IMR-90 (cell line): ENCODE data around the gene DSCAML1. TPM values are rescaled to one million over a fixed set of nuclear protein-coding genes. Genes with fewer than 3 reads are reported as not detected.

Experiments
- ATAC-seq: fragments of 200-7000 bp; cut with Tn5 transposase; 2 replicates; pipeline ENCODE4 v1.9.1; 2020; ENCODE audit warnings: low read depth, mild to moderate bottlenecking, moderate library complexity
- BruUV-seq: library from RNA; stranded (reverse); fragments of 400-500 nt; replicated peaks from 2 replicates; lab custom pipeline; 2021; lab: Mats Ljungman, UMichigan
- CTCF ChIA-PET: fragments of 300-600 bp; formaldehyde crosslinking; extraction: SDS; loops from one replicate; lab custom pipeline; 2021; ENCODE audit warnings: antibody characterized with exemption; lab: Yijun Ruan, JAX
- POLR2A ChIA-PET: fragments of 300-600 bp; sonication (Branson Sonifier 250); formaldehyde crosslinking; loops from one replicate; lab custom pipeline; 2022; ENCODE audit warnings: antibody characterized with exemption; ENCODE audit not compliant: unreplicated experiment; lab: Charles Lee
- DNase-seq: peaks from one replicate; pipeline ENCODE4 v3.0.0; 2013
- H2AFZ ChIP-seq: replicated peaks from 2 replicates; pipeline ENCODE3; 2013; ENCODE audit warnings: low read length, mild to moderate bottlenecking; ENCODE audit not compliant: poor library complexity
- H2AK5ac ChIP-seq: 2 replicates; pipeline ENCODE4 v1.6.1; 2013; ENCODE audit warnings: low read depth, low read length, inconsistent platforms
- H2AK9ac ChIP-seq: replicated peaks from 2 replicates; pipeline ENCODE3; 2013; ENCODE audit warnings: mild to moderate bottlenecking, low read depth, low read length, moderate library complexity; ENCODE audit not compliant: poor library complexity
- H2BK120ac ChIP-seq: 2 replicates; pipeline ENCODE4 v1.6.1; 2013; ENCODE audit warnings: low read depth, low read length, inconsistent platforms
- H2BK15ac ChIP-seq: 3 replicates; pipeline ENCODE4 v1.6.1; 2013; ENCODE audit warnings: low read depth, low read length, inconsistent platforms
- H2BK20ac ChIP-seq: 2 replicates; pipeline ENCODE4 v1.6.1; 2013; ENCODE audit warnings: low read depth, mild to moderate bottlenecking, inconsistent platforms, low read length, moderate library complexity
- H2BK5ac ChIP-seq: 2 replicates; pipeline ENCODE4 v1.6.1; 2013; ENCODE audit warnings: mild to moderate bottlenecking, low read depth, low read length, inconsistent platforms; ENCODE audit not compliant: poor library complexity, severe bottlenecking
- H3K14ac ChIP-seq: replicated peaks from 2 replicates; pipeline ENCODE4 v1.6.1; 2013; ENCODE audit warnings: low read depth, low read length, inconsistent platforms
- H3K18ac ChIP-seq: 2 replicates; pipeline ENCODE4 v1.6.1; 2013; ENCODE audit warnings: low read depth, low read length, control low read depth
- H3K23ac ChIP-seq: 2 replicates; pipeline ENCODE4 v1.6.1; 2013; ENCODE audit warnings: low read depth, low read length, inconsistent platforms
- H3K27ac ChIP-seq: 2 replicates; pipeline ENCODE4 v1.5.1; 2013; ENCODE audit warnings: mild to moderate bottlenecking, control low read depth, low read length; ENCODE audit not compliant: insufficient read depth
- H3K27me3 ChIP-seq: 2 replicates; pipeline ENCODE4 v1.6.1; 2013; ENCODE audit warnings: low read length; ENCODE audit not compliant: control insufficient read depth, insufficient read depth
- H3K36me3 ChIP-seq: 2 replicates; pipeline ENCODE4 v1.6.1; 2013; ENCODE audit warnings: low read length, mixed read lengths; ENCODE audit not compliant: control insufficient read depth, insufficient read depth
- H3K4ac ChIP-seq: 2 replicates; pipeline ENCODE4 v1.6.1; 2013; ENCODE audit warnings: low read depth, low read length, inconsistent platforms
- H3K4me1 ChIP-seq: 2 replicates; pipeline ENCODE4 v1.6.1; 2013; ENCODE audit warnings: low read length, mixed read lengths; ENCODE audit not compliant: control insufficient read depth, insufficient read depth
- H3K4me2 ChIP-seq: 2 replicates; pipeline ENCODE4 v1.6.1; 2013; ENCODE audit warnings: low read depth, mild to moderate bottlenecking, control low read depth, low read length, moderate library complexity
- H3K4me3 ChIP-seq: 2 replicates; pipeline ENCODE4 v1.5.1; 2013; ENCODE audit warnings: low read depth, mild to moderate bottlenecking, control low read depth, low read length, moderate library complexity; ENCODE audit not compliant: insufficient read depth
- H3K56ac ChIP-seq: 2 replicates; pipeline ENCODE4 v1.6.1; 2013; ENCODE audit warnings: low read length, inconsistent platforms; ENCODE audit not compliant: insufficient read depth; ENCODE audit errors: extremely low read depth
- H3K79me1 ChIP-seq, 2 experiments: 2 replicates each; pipeline ENCODE4 v1.6.1; 2013; ENCODE audit warnings: low read length in 2 of 2, inconsistent platforms in 1 of 2, low read depth in 1 of 2
- H3K9ac ChIP-seq: 2 replicates; pipeline ENCODE4 v1.6.1; 2013; ENCODE audit warnings: low read depth, low read length, control low read depth
- H3K9me1 ChIP-seq: 2 replicates; pipeline ENCODE4 v1.6.1; 2013; ENCODE audit warnings: low read length, inconsistent platforms; ENCODE audit not compliant: insufficient read depth
- H3K9me3 ChIP-seq: 2 replicates; pipeline ENCODE4 v1.6.1; 2013; ENCODE audit warnings: low read length; ENCODE audit not compliant: control insufficient read depth, insufficient read depth
- H4K20me1 ChIP-seq: 2 replicates; pipeline ENCODE4 v1.6.1; 2013; ENCODE audit warnings: low read length, inconsistent platforms; ENCODE audit not compliant: insufficient read depth
- H4K5ac ChIP-seq: 2 replicates; pipeline ENCODE4 v1.6.1; 2013; ENCODE audit warnings: mild to moderate bottlenecking, low read depth, low read length, control low read depth
- H4K8ac ChIP-seq, 2 experiments: 2 replicates each; pipeline ENCODE4 v1.6.1; 2013; ENCODE audit warnings: low read depth in 2 of 2, low read length in 2 of 2, control low read depth in 1 of 2, inconsistent platforms in 1 of 2
- H4K91ac ChIP-seq: 2 replicates; pipeline ENCODE4 v1.6.1; 2013; ENCODE audit warnings: low read depth, low read length, inconsistent platforms; ENCODE audit not compliant: insufficient read depth
- BHLHE40 ChIP-seq: fragments of 150-350 bp; IDR thresholded peaks from 2 replicates; pipeline ENCODE4 v1.6.1; 2016; ENCODE audit warnings: mild to moderate bottlenecking, low read depth, low read length
- CEBPB ChIP-seq: IDR thresholded peaks from 2 replicates; pipeline ENCODE4 v1.6.1; 2012; ENCODE audit warnings: low read depth, low read length, improper control_type of control experiment
- CHD1 ChIP-seq: IDR thresholded peaks from 2 replicates; pipeline ENCODE4 v1.6.1; 2012; ENCODE audit warnings: low read depth, low read length, improper control_type of control experiment
- FOS ChIP-seq: fragments of 150-350 bp; IDR thresholded peaks from 2 replicates; pipeline ENCODE4 v1.6.1; 2016; ENCODE audit warnings: low read depth, low read length
- MAFK ChIP-seq: IDR thresholded peaks from 2 replicates; pipeline ENCODE4 v1.6.1; 2012; ENCODE audit warnings: low read depth, low read length, improper control_type of control experiment
- MAZ ChIP-seq: IDR thresholded peaks from 2 replicates; pipeline ENCODE4 v1.6.1; 2012; ENCODE audit warnings: low read depth, mild to moderate bottlenecking, low read length, improper control_type of control experiment, moderate library complexity, borderline replicate concordance
- MXI1 ChIP-seq: IDR thresholded peaks from 2 replicates; pipeline ENCODE4 v1.6.1; 2012; ENCODE audit warnings: low read depth, mild to moderate bottlenecking, low read length, moderate library complexity, borderline replicate concordance
- NFE2L2 ChIP-seq: fragments of 150-350 bp; IDR thresholded peaks from 2 replicates; pipeline ENCODE4 v1.6.1; 2016; ENCODE audit warnings: low read depth, mild to moderate bottlenecking, low read length
- POLR2A ChIP-seq: IDR thresholded peaks from 2 replicates; pipeline ENCODE4 v1.6.1; 2012; ENCODE audit warnings: mild to moderate bottlenecking, low read depth, low read length
- RAD21 ChIP-seq: IDR thresholded peaks from 2 replicates; pipeline ENCODE4 v1.6.1; 2012; ENCODE audit warnings: low read length, improper control_type of control experiment
- RCOR1 ChIP-seq: IDR thresholded peaks from 2 replicates; pipeline ENCODE4 v1.6.1; 2012; ENCODE audit warnings: mild to moderate bottlenecking, low read length, improper control_type of control experiment; ENCODE audit not compliant: insufficient replicate concordance
- RFX5 ChIP-seq: IDR thresholded peaks from 2 replicates; pipeline ENCODE4 v1.8.0; 2012; ENCODE audit warnings: low read depth, mild to moderate bottlenecking, low read length, moderate library complexity
- SMC3 ChIP-seq: fragments of 150-350 bp; IDR thresholded peaks from 2 replicates; pipeline ENCODE4 v1.6.1; 2016; ENCODE audit warnings: low read depth, mild to moderate bottlenecking, antibody characterized with exemption, low read length, moderate library complexity
- WGBS, 2 experiments: methylation state at CpG; one replicate each; pipeline versions ENCODE4 v1.1.5 to v1.1.7; 2013; ENCODE audit warnings: missing lambda C conversion rate in 2 of 2; ENCODE audit not compliant: insufficient read length in 1 of 2; ENCODE audit errors: extremely low coverage in 2 of 2; 5-methylcytosine and 5-hydroxymethylcytosine counted together
- dilution Hi-C: fragments of 300-500 bp; cut with HindIII; formaldehyde crosslinking; loops from one replicate; pipeline ENCODE4 v1.14.3; 2018; ENCODE audit warnings: low sequenced_read_pairs; ENCODE audit not compliant: unreplicated experiment
- in situ Hi-C: fragments of 300-500 bp; cut with MboI; formaldehyde crosslinking; loops from 3 replicates; pipeline ENCODE4 v1.14.3; 2019; ENCODE audit warnings: low sequenced_read_pairs, inconsistent platforms, mixed read lengths
- intact Hi-C: fragments of 100-400 bp; cut with micrococcal nuclease; formaldehyde crosslinking; loops from 2 replicates; pipeline ENCODE4 v1.10.0; 2022
- polyA plus RNA-seq, 3 experiments: library from polyadenylated mRNA; depleted of rRNA; stranded (reverse); fragments of >200 nt; gene quantifications; 2 replicates each; pipeline ENCODE4 v1.2.3, GENCODE V29; 2012; ENCODE audit warnings: low replicate concordance in 1 of 3
- total RNA-seq: library from RNA; depleted of rRNA; stranded (reverse); fragments of >200 nt; gene quantifications from 2 replicates; pipeline ENCODE4 v1.2.3, GENCODE V29; 2012
- TF ChIP-seq, protein P1 (sequence below): conservative IDR thresholded peaks from 2 replicates; pipeline ENCODE4 v1.5.1; 2012; ENCODE audit warnings: mild to moderate bottlenecking, low read depth, low read length, improper control_type of control experiment
- TF ChIP-seq, protein P2 (sequence below): fragments of 150-350 bp; IDR thresholded peaks from 2 replicates; pipeline ENCODE4 v1.6.1; 2016; ENCODE audit warnings: low read depth, mild to moderate bottlenecking, low read length, moderate library complexity, borderline replicate concordance
- TF ChIP-seq, protein P3 (sequence below): fragments of 150-350 bp; IDR thresholded peaks from 2 replicates; pipeline ENCODE4 v1.6.1; 2017; ENCODE audit warnings: mild to moderate bottlenecking, antibody characterized with exemption, low read length, low read depth

The DSCAML1 gene
- total and polyA plus RNA-seq, 2 of the 4 experiments (the other 2 are of a cell fraction), result not detected

DNA sequence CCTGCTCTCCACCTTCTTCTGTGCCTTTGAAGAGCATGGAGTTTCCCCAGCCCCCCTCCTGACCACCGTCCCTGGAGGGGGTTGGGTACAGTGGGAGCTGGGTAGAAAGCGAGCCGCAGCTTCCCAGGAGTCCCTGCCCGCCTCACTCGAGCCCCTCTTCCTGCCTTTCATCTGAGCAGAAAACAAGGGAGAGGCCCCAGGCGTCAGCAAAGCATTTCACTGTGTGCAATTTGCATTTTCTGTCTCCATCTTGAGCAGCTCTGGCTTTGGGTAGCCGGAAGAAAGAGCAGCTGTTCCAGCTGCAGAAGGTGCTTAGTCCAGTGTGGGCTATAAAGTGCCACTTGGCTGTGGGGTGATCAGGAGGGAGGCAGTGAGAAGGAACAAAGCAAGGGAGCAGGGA is 239.7 kb downstream of the DSCAML1 start:
- H2BK20ac ChIP-seq, result no peak overlapping the region
- H4K91ac ChIP-seq, result no peak overlapping the region
- no peak overlapping the region for H3K56ac ChIP-seq
- no peaks in the 10 kb centered on the region for H3K36me3 ChIP-seq
- H3K4me1 ChIP-seq, result no peaks in the 10 kb centered on the region
- H3K27ac ChIP-seq, result no peak overlapping the region
- H2AK5ac ChIP-seq, result no peak overlapping the region
- H3K27me3 ChIP-seq, result peaks cover 15% of the 10 kb centered on the region
- no peaks in the 10 kb centered on the region for H3K79me1 ChIP-seq
- H3K14ac ChIP-seq, result no peak overlapping the region
- WGBS, 2 experiments, result 0% methylated on average over 2 of the region's 7 CpGs; no CpG with 5 or more reads in 1 of the 2 experiments
- TF ChIP-seq CEBPB (no peak), MXI1 (no peak), CHD1 (no peak), MAZ (no peak), SMC3 (no peak), BHLHE40 (no peak), MAFK (no peak), FOS (no peak), NFE2L2 (no peak), RFX5 (no peak), POLR2A (no peak), RAD21 (no peak), RCOR1 (no peak)
- TF ChIP-seq, protein P1, sequence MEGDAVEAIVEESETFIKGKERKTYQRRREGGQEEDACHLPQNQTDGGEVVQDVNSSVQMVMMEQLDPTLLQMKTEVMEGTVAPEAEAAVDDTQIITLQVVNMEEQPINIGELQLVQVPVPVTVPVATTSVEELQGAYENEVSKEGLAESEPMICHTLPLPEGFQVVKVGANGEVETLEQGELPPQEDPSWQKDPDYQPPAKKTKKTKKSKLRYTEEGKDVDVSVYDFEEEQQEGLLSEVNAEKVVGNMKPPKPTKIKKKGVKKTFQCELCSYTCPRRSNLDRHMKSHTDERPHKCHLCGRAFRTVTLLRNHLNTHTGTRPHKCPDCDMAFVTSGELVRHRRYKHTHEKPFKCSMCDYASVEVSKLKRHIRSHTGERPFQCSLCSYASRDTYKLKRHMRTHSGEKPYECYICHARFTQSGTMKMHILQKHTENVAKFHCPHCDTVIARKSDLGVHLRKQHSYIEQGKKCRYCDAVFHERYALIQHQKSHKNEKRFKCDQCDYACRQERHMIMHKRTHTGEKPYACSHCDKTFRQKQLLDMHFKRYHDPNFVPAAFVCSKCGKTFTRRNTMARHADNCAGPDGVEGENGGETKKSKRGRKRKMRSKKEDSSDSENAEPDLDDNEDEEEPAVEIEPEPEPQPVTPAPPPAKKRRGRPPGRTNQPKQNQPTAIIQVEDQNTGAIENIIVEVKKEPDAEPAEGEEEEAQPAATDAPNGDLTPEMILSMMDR, result no peak
- TF ChIP-seq, protein P2, sequence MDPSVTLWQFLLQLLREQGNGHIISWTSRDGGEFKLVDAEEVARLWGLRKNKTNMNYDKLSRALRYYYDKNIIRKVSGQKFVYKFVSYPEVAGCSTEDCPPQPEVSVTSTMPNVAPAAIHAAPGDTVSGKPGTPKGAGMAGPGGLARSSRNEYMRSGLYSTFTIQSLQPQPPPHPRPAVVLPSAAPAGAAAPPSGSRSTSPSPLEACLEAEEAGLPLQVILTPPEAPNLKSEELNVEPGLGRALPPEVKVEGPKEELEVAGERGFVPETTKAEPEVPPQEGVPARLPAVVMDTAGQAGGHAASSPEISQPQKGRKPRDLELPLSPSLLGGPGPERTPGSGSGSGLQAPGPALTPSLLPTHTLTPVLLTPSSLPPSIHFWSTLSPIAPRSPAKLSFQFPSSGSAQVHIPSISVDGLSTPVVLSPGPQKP, result no peak
- TF ChIP-seq, protein P3, sequence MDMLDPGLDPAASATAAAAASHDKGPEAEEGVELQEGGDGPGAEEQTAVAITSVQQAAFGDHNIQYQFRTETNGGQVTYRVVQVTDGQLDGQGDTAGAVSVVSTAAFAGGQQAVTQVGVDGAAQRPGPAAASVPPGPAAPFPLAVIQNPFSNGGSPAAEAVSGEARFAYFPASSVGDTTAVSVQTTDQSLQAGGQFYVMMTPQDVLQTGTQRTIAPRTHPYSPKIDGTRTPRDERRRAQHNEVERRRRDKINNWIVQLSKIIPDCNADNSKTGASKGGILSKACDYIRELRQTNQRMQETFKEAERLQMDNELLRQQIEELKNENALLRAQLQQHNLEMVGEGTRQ, result no peak
- H2AK9ac ChIP-seq, result no peak overlapping the region
- no peak overlapping the region for H3K4ac ChIP-seq
- no peak overlapping the region for H3K9ac ChIP-seq
- H3K23ac ChIP-seq, result no peak overlapping the region
- no peaks in the 10 kb centered on the region for H3K9me3 ChIP-seq
- H2AFZ ChIP-seq, result no peak overlapping the region
- no peak overlapping the region for H3K18ac ChIP-seq
- intact Hi-C loops, result no loop called here
- no TSS peak for BruUV-seq
- ChIA-PET CTCF (no interaction called here), POLR2A (no interaction called here)
- in situ Hi-C loops, result no loop called here
- DNase-seq (no peak), ATAC-seq (no peak)
- H4K5ac ChIP-seq, result no peak overlapping the region
- H2BK120ac ChIP-seq, result no peak overlapping the region
- no peak overlapping the region for H3K4me3 ChIP-seq
- no peak overlapping the region for H2BK5ac ChIP-seq
- dilution Hi-C loops, result no loop called here
- no peaks in the 10 kb centered on the region for H3K9me1 ChIP-seq
- no peak overlapping the region for H3K4me2 ChIP-seq
- no peak overlapping the region for H2BK15ac ChIP-seq
- H4K20me1 ChIP-seq, result no peaks in the 10 kb centered on the region
- no peak overlapping the region for H4K8ac ChIP-seq
